Measurements from ENCODE around the gene MCAM. TPM values are rescaled to one million over a fixed set of nuclear protein-coding genes. Genes with fewer than 3 reads are reported as not detected.

The MCAM gene
- total and polyA plus RNA-seq, 10 of the 15 experiments (the other 5 are each of a cell fraction or from before 2014, with no cell fraction given) = 3.1 to 19.7 (median 9.3) TPM

GRCh38 chr11:119318240-119319135 is 1.6 kb upstream of the MCAM start (continued):
- TF ChIP-seq RELB (IDR thresholded peaks at IDR 0.05; ENCODE audit: low read depth) = no peak
- TF ChIP-seq TARDBP (IDR thresholded peaks at IDR 0.05; ENCODE audit: borderline replicate concordance) = no peak
- no peak for TF ChIP-seq MTA2 (IDR thresholded peaks at IDR 0.05; ENCODE audit: low read depth)
- TF ChIP-seq ZBTB4 (CRISPR knock-in tag; IDR thresholded peaks at IDR 0.05) = no peak
- TF ChIP-seq E2F4 (IDR thresholded peaks at IDR 0.05; ENCODE audit: low read depth, low read length) = no peak
- TF ChIP-seq SPI1 (IDR thresholded peaks at IDR 0.05; ENCODE audit: borderline replicate concordance, insufficient read depth, low read depth, low read length) = no peak
- TF ChIP-seq CHD2 (IDR thresholded peaks at IDR 0.05; ENCODE audit: borderline replicate concordance, low read depth, low read length) = peak; percentile 55; the same call in 1 of the 2 replicates
- no peak for TF ChIP-seq SREBF2 (IDR thresholded peaks at IDR 0.05; ENCODE audit: low read length)
- no peak for TF ChIP-seq TCF3 (IDR thresholded peaks at IDR 0.05; ENCODE audit: borderline replicate concordance, insufficient read depth, low read depth, low read length)
- no peak for TF ChIP-seq RAD51 (IDR thresholded peaks at IDR 0.05)
- no peak for TF ChIP-seq SMAD1 (IDR thresholded peaks at IDR 0.05; ENCODE audit: low read depth, partially characterized antibody)
- TF ChIP-seq BCL11A (IDR thresholded peaks at IDR 0.05; ENCODE audit: low read depth, low read length) = no peak
- no peak for TF ChIP-seq RELA (IDR thresholded peaks at IDR 0.05; ENCODE audit: borderline replicate concordance, partially characterized antibody)
- TF ChIP-seq YY1 (IDR thresholded peaks at IDR 0.05; ENCODE audit: low read depth, low read length) = no peak
- TF ChIP-seq NFIC (IDR thresholded peaks at IDR 0.05; ENCODE audit: low read depth, low read length) = no peak; the same call in 1 of the 2 replicates
- no peak for TF ChIP-seq CHD1 (IDR thresholded peaks at IDR 0.05; ENCODE audit: low read depth, low read length)

Measured in GM12878 (cell line).